Raji (cell line): ENCODE measurements around the gene PRXL2C.

Source experiments
- POLR2A ChIP-seq: IDR thresholded peaks from 2 replicates; pipeline ENCODE4 v1.6.1; 2011; ENCODE audit warnings: low read depth, low read length, control low read depth; ENCODE audit not compliant: insufficient read depth

The PRXL2C gene

GRCh38 chr9:96654450-96655197 is 493 bp downstream of the PRXL2C start:
- TF ChIP-seq POLR2A: no peak

- no peak for TF ChIP-seq POLR2A
Measured at GRCh38 chr9:96651626-96652025, 3.5 kb downstream of the PRXL2C start.

- TF ChIP-seq POLR2A: no peak
Measured at GRCh38 chr9:96649620-96650324, 5.3 kb downstream of the PRXL2C start.

- TF ChIP-seq POLR2A: no peak
Measured at GRCh38 chr9:96646081-96646991, 8.8 kb downstream of the PRXL2C start.

- TF ChIP-seq POLR2A: no peak
Measured at GRCh38 chr9:96644137-96644536, 11.0 kb downstream of the PRXL2C start.

GRCh38 chr9:96641514-96641913 is 13.6 kb downstream of the PRXL2C start:
- no peak for TF ChIP-seq POLR2A

GRCh38 chr9:96638606-96639364 is 16.3 kb downstream of the PRXL2C start:
- TF ChIP-seq POLR2A: no peak

- no peak for TF ChIP-seq POLR2A
Measured at GRCh38 chr9:96636368-96636767, 18.7 kb downstream of the PRXL2C start.

GRCh38 chr9:96626912-96627311 is 28.2 kb downstream of the PRXL2C start:
- no peak for TF ChIP-seq POLR2A

GRCh38 chr9:96621618-96622017 is 33.5 kb downstream of the PRXL2C start:
- TF ChIP-seq POLR2A: no peak

GRCh38 chr9:96620832-96621269 is 34.3 kb downstream of the PRXL2C start:
- no peak for TF ChIP-seq POLR2A

- TF ChIP-seq POLR2A: no peak
Measured at GRCh38 chr9:96620181-96620514, 35.0 kb downstream of the PRXL2C start.

GRCh38 chr9:96619491-96620180 is 35.5 kb downstream of the PRXL2C start, which contains the start of gene CDC14B:
TSS of gene CDC14B (minus strand) at chr9:96619843. CDS start at chr9:96619378, 465 bp downstream.
- TF ChIP-seq POLR2A: no peak

GRCh38 chr9:96619124-96619465 is 36.0 kb downstream of the PRXL2C start:
- TF ChIP-seq POLR2A: no peak
